HG02852 (cell line): ENCODE results near the gene SEC14L2.
"Not testable (repeated sequence)": the region's sequence is repeated elsewhere in the genome, so short reads cannot be mapped to it uniquely, and the experiment has no call there.

Experiments used
- ATAC-seq: cut with Tn5 transposase; IDR thresholded peaks from one replicate; pipeline ENCODE4 v1.9.1; 2021; ENCODE audit warnings: mild to moderate bottlenecking, moderate library complexity; ENCODE audit not compliant: unreplicated experiment

The SEC14L2 gene

DNA sequence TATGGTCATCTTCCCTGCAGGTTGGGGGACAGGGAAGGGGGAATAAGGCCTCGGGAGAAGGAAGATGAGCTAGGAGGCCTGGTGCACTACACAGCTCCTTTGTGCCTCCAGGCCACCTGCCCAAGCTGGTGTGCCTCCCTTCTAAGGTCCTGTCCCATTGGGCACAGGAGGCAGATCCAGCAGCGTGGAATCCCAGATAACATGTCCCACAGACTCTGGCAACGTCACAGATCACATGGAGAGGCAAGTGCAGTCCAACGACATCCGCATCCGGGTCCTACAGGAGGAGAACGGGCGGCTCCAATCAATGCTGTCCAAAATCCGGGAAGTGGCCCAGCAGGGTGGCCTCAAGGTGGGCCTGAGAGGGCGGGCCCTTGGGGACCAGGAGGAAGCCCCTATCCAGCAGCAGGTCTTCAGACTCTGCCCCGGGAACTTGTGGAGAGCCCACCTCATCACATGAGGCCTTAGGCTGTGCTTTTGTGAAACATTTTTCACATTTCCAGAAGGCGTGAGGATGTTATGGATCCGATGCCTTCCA lies 21.4 kb upstream of the SEC14L2 start:
- ATAC-seq, result no peak

DNA sequence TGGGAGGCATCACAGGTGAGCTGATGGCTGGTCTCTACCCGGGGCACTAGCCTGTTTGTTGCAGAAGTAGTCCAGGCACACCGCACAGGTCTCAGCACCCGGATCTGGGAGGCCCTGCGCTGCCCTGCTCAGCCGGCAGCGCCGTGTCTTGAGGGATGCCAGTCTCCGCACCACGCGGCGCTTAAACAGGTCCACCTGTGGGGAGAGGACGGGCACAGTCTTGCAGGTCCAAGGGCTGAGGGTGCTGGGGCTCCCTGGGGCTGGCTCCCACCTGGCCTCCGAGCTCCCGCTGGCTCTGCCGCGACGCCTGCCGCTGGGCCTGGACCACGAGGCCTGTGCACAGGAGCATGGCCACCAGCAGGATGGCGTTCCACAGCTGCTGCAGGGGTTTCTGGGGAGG lies 16.8 kb upstream of the SEC14L2 start:
- no peak for ATAC-seq

DNA sequence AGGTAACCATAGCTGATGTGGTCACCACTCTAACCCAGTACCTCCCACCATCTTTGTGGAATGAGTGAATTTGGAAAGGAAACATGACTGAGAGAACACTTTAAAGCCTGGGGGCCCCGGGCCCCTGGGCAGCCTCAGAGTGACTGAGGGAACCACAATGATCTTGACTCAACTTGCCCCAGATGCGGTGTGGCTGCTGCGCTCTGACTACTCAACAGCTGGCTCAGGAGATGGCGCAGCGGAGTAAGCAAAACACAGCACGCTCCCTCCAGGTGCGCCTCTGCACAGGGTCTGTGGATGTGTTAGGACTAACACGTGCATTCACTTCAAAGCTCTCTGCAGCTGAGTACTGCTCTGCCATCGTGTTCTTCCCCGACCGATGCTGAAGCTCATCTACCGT lies 15.6 kb upstream of the SEC14L2 start:
- no peak for ATAC-seq

DNA sequence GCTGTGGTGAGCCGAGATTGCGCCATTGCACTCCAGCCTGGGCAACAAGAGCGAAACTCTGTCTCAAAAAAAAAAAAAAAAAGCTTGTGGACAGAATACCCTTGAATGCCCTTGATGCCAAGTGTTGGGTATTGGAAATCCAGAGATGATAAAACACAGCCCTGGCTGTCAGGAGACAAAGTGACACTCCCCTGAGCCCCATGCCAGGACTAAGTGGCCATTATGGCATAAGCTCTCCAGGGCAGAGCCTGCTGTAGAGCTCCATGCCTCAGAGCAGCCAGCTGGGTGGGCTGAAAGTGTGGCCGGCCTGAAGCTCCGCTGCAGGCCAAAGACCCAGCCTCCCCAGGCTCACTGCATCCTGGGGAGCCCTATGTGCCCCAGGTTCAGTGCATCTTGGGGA lies 14.5 kb upstream of the SEC14L2 start:
- no peak for ATAC-seq

DNA sequence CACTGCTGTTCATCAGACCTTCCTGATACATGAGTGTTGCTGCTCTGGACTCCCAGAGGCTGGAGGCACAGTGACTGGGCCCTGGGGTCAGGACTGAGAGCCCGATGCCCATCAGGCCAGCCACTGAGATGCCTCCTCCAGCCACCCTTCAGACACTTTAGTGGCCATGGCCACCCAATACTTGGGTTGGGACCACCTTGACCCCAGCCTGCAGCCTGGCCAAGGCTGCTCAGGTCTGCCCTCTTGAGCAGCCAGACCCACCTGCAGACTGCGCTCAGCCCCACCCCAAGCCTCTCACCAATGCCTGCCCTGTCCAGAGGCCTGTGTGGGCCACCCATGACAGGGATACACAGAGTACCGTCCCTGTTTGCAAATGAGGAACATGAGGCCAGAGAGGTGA lies 13.8 kb upstream of the SEC14L2 start:
- no peak for ATAC-seq

DNA sequence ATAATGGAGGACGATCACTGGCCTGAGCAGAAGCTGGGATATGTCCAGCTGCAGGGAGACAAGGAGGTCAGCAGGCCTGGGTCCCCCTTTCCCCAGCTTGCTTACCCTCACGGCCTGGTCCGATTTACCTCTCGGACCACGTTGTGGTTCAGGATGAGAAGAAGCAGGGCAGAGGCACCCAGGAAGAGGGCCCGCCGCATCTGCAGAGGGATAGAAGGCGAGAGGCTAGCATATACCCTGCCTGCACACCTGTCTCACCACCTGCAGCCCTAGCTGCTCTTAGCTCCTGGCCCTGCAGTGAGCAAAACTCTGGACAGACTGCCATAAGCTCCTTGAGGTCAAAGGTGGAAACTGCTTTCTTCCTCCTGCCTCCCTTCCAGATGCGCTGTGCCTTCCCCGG lies 10.9 kb upstream of the SEC14L2 start:
- no peak for ATAC-seq

DNA sequence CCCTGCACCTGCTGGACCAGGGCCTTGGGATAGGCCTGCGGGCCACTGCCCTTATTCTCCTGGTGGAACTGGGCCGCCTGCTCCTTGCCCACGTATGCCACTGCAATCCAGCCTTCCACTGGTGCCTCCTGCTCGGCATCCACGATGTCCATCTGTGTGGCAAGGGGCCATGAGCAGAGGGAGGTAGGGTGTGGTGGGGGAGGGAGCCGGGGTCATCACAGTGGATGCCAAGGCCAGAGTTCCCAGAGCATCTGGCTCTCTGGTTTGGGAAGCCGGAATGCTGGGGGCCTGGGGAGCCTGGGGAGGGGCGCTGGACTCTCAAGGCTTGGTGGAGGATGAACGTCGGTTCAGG lies 10.2 kb upstream of the SEC14L2 start:
- ATAC-seq, result no peak

DNA sequence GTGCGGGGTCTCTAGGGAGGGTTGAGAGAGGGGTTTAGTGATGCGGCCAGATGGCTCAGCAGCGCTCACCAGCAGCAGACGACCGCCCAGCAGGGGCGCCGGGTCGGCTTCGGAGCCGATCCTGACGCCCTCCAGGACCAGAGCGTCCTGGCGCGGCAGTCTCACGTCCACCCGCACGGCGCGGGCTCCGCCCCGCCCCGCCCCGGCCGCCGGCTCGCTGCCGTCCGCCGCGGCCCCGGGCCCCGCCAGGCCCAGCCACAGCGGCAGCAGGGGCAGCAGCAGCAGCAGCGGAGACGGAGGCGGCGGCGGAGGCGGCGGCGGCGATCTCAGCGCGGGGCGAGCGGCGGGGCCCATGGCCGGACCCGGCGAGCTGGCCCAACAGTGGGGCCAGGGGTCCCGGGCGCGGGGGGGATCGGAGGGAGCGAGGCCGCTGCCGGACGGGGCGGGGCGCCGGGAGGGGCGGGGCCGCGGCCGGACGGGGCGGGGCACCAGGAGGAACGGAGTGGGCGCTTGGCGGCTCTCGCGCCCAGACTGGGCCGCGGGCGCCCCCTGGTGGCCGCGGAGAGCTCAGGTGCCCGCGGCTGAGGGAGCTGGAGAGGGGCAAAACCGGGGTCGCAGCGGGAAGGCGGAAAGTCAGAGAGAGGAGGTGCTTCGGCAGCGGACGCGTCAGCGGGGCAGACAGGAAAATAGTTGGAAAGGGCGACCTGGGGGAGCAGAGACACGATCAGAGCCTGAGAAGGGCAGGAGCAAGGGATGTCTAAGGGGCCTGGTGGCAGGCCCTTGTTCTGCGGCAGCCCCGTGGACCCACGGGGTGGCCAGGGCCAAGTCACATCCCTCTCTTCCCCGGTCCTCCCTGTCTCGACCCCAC lies 9.6 kb upstream of the SEC14L2 start, which contains the start of gene RNF215:
TSS of gene RNF215 (minus strand) at position 452 of the 868 bp plus-strand sequence. CDS start at position 354, 98 bp downstream.
- peak; percentile 62 for ATAC-seq

DNA sequence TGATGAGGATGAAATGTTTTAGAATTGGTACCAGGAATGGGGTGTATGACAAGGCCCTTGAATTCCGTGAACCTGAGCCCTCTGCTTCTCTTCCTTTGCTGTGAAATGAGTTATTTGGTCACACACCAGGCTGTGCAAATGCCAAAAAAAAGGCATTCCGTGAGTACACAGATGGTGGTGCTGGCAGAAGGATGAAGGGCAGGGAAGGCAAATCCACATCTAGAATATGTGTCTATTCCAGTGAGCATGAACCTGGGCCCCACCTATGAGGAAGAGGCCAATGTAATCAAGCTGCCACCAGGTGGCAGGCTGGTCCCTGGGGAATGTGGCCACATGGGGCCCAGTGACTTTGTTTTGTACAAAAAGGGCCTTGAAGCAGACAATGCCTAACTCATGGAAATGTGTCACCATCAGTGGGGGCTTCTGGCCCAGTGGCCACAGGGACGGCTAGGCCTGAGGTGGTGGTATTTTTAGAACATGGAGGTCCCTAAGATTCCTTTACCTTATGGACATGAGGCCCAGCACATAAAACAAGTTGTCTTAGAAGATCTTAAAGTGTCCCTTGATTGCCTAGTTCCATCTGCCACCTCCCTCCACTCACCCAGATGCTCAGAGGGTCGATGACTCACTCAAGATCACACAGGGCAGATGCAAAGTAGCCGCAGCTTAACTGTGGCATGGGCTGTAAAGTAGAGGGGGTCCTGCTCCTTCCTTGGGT lies 5.7 kb upstream of the SEC14L2 start:
- no peak for ATAC-seq

DNA sequence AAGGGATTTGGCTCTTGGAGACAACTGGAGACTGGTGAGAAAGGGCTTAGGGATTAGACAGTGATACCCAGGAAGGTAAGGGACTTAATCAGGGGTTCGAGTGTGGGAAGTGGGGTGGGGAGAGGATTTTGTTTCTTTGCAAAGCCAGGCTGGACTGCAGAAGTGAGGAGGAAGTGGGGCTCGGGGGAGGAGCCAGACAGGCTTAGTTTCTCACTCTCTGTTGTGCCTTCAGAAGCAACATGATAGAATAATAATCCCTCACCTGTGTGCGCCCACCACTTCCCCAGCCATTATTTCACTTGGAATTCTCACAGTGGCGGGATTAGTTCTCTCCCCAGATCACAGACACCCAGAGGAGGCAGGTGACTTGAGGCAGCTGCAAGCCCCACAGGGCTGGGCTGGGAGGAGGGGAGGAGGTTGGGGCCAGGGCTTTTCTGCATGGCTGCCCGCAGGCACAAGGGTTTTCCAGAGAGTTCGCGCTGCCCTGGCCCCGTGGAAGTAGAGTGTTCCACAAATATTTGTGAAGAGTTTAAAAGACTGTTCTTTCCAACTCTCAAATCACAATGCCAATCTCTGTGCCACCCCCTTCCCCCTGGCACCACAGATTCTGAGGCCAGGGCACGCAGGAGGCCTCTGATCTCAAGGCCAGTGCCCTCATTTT lies 4.0 kb upstream of the SEC14L2 start:
- ATAC-seq, result no peak

DNA sequence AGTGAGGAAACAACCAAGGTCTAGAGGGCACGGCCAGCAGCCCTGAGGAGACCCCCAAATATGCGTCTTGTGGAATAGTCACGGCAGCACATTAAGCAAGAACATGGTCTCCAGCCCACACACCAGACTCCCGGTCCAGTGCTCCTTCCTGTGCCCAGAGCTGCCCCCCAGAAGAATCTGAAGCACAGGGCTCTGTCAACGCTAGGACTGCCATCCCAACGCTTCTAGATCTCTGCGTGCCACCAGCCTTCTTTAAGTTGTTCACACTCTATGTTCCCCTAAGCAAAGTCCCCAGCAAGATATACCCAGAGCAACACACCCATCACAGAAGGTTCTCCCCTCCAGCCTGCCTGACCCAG lies 3.5 kb upstream of the SEC14L2 start:
- ATAC-seq, result no peak

DNA sequence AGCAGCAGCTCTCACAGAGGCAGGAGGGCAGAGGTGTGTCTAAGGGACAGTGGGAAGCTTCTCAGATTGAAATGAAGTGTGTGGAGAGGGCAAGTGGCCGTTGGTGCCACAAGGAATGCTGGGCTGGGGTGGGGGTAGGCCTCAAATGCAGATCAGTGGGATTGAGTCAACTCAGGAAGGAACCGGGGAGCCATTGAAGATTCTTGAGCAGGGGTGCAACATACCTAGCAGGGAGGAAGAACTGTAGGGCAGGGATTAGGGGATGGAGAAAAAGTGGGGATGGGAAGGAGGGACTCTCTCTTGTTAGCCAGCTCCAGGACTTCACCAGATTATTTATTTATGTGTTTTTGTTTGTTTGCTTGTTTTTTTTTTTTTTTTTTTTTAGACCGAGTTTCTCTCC lies 2.9 kb upstream of the SEC14L2 start:
- no peak for ATAC-seq

DNA sequence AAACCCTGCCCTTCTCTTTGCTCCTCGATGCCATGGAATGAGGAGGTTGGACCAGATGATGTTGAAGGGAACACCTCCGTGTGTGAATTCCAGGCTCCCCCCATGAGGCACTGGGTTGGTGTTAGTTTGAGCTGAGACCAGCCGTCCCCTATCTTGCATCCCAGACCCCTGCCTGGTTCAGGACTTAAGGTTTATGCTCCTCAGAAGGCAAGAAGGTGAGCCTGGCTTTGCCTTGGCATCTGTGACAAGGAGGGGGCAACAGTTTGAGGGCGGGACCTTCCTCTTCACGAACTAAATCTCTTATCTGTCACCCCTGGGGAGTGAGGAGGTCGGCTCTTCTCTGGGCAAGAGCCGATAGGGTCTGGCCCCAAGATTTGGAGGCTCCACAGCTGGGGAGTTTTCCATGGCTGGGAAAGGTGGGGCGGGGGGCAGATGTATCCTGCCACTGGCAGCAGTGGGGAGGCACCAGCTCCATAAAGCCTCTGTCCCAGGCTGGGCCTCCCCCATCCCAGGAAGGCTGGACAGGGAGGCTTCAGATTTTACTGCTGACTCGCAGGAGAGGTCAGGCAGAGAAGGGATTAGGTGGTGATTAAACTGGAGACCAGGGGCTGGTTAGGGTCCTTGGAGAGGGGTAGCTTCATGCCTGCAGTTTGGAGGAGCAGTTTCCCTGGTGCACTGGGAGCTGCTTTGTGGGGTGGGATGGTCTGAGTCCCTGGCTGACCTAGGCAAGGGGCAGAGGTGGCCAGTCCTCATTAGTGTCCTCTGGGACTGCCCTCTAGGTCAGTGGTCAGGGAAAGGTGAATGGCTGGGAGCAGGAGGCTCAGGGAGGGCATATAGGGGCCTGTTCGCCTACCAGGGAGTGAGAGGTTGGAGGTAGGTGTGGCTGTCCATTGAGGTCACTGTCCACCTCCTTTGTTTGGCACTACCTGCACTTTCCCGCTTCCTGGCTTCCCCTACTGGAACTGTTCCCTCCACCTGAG lies 1.1 kb downstream of the SEC14L2 start:
- no peak for ATAC-seq

DNA sequence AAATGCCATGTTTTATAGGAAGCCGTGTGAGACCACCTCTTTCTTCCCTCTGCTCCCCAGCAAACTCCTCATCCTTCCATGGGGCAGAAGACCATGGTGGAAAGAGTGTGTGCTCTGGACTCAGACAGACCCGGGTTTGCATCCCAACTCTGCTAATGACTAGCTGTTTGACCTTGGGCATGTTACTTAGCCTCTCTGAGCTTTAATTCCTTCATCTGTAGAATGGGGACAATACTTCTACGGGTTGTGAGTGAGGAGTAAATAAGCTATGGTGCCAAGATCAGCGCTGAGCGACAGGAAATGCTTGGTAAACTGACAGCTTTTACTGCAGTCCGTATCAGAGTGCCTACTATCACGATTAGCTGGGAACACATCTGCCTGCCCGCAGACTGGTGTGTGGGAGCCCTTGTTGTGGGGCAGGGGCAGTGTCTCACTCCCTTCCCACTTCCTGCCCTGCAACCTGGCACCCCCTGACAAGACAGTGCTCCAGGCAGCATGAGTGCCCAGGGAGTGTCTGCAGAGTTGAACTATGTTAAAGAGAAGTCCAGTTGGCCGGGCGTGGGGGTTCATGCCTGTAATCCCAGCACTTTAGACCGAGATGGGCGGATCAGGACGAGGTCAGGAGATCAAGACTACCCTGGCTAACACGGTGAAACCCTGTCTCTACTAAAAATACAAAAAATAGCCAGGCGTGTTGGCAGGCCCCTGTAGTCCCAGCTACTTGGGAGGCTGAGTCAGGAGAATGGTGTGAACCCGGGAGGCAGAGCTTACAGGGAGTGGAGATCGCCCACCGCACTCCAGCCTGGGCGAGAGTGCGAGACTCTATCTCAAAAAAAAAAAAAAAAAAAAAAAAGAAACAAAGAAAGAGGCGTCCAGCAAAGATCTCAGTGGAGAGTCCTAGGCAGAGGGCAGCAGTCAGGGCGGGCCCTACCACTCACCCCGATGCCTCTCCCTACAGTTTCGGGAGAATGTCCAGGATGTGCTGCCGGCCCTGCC lies 2.2 kb downstream of the SEC14L2 start:
- no peak for ATAC-seq

DNA sequence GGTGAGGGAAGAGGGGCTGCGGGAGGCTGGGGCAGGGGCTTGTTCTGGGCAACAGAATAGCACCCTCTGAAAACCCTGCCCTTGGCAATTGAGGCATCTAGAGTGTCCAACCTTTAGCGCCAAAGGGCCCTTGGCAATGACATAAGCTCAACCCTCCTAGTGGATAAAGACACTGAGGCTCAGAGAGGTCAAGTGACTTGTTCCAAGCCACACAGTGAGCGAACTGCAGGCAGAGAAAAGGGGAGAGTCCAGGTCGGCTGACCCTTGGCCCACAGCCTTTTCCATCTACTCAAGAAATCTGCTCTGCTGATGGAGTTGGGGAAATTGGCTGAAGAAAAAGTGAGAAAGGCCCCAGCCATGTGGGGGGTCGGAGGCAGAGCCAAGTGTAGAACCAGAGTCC lies 2.9 kb downstream of the SEC14L2 start:
- ATAC-seq, result no peak

DNA sequence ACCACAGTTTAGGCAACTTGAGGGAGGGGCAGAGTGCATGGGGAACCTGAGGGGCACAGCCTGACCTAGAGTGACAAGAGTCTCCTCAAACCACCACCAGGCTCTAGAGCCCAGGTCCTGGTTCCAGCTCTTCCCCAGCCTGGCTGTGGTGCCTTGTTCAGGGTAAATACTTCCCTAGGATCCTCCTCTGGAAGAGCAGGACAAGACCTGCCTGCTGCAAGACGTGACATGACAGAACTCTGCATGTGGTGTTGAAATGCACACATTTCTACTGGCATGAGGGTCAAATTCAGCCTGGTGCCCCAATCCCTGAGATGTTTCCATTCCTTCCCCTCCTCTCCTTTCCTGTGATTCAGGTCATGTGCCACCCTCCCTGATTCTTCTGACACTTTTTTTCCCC lies 3.3 kb downstream of the SEC14L2 start:
- ATAC-seq, result no peak

DNA sequence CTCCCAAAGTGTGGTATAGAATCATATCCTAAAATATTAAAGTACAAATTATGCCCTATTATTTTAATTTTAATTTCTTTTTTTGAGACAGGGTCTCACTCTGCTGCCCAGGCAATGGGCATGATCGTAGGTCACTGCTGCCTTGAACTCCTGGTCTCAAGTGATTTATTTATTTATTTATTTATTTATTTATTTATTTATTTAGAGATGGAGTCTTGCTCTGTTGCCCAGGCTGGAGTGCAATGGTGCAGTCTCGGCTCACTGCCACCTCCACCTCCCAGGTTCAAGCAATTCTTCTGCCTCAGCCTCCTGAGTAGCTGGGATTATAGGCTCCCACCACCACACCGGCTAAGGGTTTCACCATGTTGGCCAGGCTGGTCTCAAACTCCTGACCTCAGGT lies 4.2 kb downstream of the SEC14L2 start:
- ATAC-seq, result not testable (repeated sequence)

DNA sequence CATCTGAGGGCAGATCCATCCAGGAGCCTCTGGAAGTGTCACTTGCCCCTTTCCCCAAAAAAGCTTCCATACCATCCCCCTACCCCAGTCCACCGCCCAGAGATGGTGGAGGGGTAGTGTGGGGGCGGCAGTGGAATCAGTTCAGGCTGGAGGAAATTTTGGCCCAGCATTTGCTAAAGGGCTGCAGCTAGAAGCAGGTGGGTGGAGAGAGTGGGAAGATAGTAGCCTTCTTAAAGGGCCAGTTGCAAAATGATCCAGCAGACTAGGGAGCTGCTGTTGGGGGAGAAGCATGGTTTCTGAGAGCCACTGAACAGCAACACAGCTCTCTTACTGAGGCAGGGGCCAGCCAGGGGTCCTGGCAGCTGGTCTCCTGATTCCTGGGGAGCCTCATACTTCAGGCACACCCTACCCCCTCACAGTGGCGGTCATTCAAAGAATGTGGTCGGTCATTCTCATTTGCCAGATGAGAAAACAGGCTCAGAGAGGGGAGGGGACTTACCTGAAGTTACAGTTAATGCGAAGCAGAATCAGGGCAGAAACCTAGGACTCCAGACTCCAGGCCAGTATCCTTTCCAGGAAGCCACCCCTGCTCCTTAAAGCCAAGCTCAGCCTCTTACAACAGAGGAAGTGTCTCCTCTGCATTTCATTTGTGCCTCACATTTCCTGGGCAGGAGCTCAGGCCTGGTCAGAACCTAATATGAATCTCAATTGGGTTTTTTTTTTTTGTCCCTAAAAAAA lies 5.4 kb downstream of the SEC14L2 start:
- no peak for ATAC-seq

DNA sequence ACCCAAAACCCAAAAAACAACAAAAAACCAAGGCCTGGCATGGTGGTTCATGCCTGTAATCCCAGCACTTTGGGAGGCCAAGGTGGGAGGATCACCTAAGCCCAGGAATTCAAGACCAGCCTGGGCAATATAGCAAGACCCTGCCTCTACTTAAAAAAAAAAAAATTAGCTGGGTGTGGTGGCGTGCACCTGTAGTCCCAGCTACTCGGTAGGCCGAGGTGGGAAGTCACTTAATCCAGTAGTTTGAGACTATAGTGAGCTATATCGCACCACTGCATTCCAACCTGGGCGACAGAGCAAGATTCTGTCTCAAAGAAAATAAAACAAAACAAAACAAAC lies 5.9 kb downstream of the SEC14L2 start:
- ATAC-seq, result not testable (repeated sequence)
